ENCODE data around the gene RAB3D. TPM values are rescaled to one million over a fixed set of nuclear protein-coding genes. Genes with fewer than 3 reads are reported as not detected.
"Not testable (repeated sequence)": the region's sequence is repeated elsewhere in the genome, so short reads cannot be mapped to it uniquely, and the experiment has no call there.

Gene RAB3D
- total and polyA plus RNA-seq, 9 donors = 4.1 to 10.7 (median 6.2) TPM

- no peaks in the 10 kb centered on the region for H3K9me3 ChIP-seq (replicated peaks; ENCODE audit: control insufficient read depth, low read depth, low read length)
- H3K27me3 ChIP-seq (ENCODE audit: control insufficient read depth, insufficient read depth, low read length) = peaks cover 6% of the 10 kb centered on the region
- peaks cover 4% of the 10 kb centered on the region for H3K36me3 ChIP-seq (ENCODE audit: control insufficient read depth, insufficient read depth, low read length)
- peaks cover 14% of the 10 kb centered on the region for H3K4me1 ChIP-seq (ENCODE audit: control insufficient read depth, insufficient read depth, low read length)
- no peak overlapping the region for H3K27ac ChIP-seq (ENCODE audit: low read length)
- DNase-seq = no peak
- H3K4me3 ChIP-seq (ENCODE audit: low read length) = peak overlapping the region; percentile 55
- WGBS (ENCODE audit: insufficient coverage) = 86% methylated on average over 4 of the region's 6 CpGs
Measured at GRCh38 chr19:11356074-11356397, 16.6 kb upstream of the RAB3D start.

- peaks cover 14% of the 10 kb centered on the region for H3K4me1 ChIP-seq (ENCODE audit: control insufficient read depth, insufficient read depth, low read length)
- DNase-seq = peak; percentile 95
- H3K27me3 ChIP-seq (ENCODE audit: control insufficient read depth, insufficient read depth, low read length) = peaks cover 3% of the 10 kb centered on the region
- no peaks in the 10 kb centered on the region for H3K9me3 ChIP-seq (replicated peaks; ENCODE audit: control insufficient read depth, low read depth, low read length)
- H3K4me3 ChIP-seq (ENCODE audit: low read length) = peak within 1 kb of the TSS; percentile 55
- 5% methylated on average over 35 of the region's 62 CpGs for WGBS (ENCODE audit: insufficient coverage)
- peaks cover 4% of the 10 kb centered on the region for H3K36me3 ChIP-seq (ENCODE audit: control insufficient read depth, insufficient read depth, low read length)
- H3K27ac ChIP-seq (ENCODE audit: low read length) = no peak within 1 kb of the TSS
Measured at GRCh38 chr19:11355160-11356073, 16.0 kb upstream of the RAB3D start, which contains the start of gene PLPPR2. TSS of gene PLPPR2 (plus strand) at chr19:11355432. CDS start at chr19:11357674, 2,242 bp downstream.

- not testable (repeated sequence) for H3K4me3 ChIP-seq (ENCODE audit: low read length); H3K27me3 ChIP-seq (ENCODE audit: control insufficient read depth, insufficient read depth, low read length); H3K36me3 ChIP-seq (ENCODE audit: control insufficient read depth, insufficient read depth, low read length); H3K27ac ChIP-seq (ENCODE audit: low read length); H3K9me3 ChIP-seq (replicated peaks; ENCODE audit: control insufficient read depth, low read depth, low read length); DNase-seq
- WGBS (ENCODE audit: insufficient coverage) = 84% methylated on average over 4 of the region's 4 CpGs
- peaks cover 14% of the 10 kb centered on the region for H3K4me1 ChIP-seq (ENCODE audit: control insufficient read depth, insufficient read depth, low read length)
Measured at GRCh38 chr19:11354102-11354501, 14.6 kb upstream of the RAB3D start.

GRCh38 chr19:11349171-11349570 is 9.7 kb upstream of the RAB3D start:
- Histone ChIP-seq H3K36me3 (ENCODE audit: control insufficient read depth, insufficient read depth, low read length) (no peaks in the 10 kb centered on the region), H3K27me3 (ENCODE audit: control insufficient read depth, insufficient read depth, low read length) (peaks cover 3% of the 10 kb centered on the region), H3K4me3 (ENCODE audit: low read length) (no peak overlapping the region), H3K27ac (ENCODE audit: low read length) (no peak overlapping the region), H3K4me1 (ENCODE audit: control insufficient read depth, insufficient read depth, low read length) (peaks cover 22% of the 10 kb centered on the region), H3K9me3 (replicated peaks; ENCODE audit: control insufficient read depth, low read depth, low read length) (peaks cover 7% of the 10 kb centered on the region)
- WGBS (ENCODE audit: insufficient coverage) = 88% methylated on average over 4 of the region's 4 CpGs
- no peak for DNase-seq

- Histone ChIP-seq H3K27me3 (ENCODE audit: control insufficient read depth, insufficient read depth, low read length) (peaks cover 3% of the 10 kb centered on the region), H3K36me3 (ENCODE audit: control insufficient read depth, insufficient read depth, low read length) (peaks cover 8% of the 10 kb centered on the region), H3K4me3 (ENCODE audit: low read length) (no peak overlapping the region), H3K27ac (ENCODE audit: low read length) (no peak overlapping the region), H3K9me3 (replicated peaks; ENCODE audit: control insufficient read depth, low read depth, low read length) (peaks cover 7% of the 10 kb centered on the region), H3K4me1 (ENCODE audit: control insufficient read depth, insufficient read depth, low read length) (peaks cover 22% of the 10 kb centered on the region)
- DNase-seq = no peak
- WGBS (ENCODE audit: insufficient coverage) = 57% methylated on average over 6 of the region's 7 CpGs
Measured at GRCh38 chr19:11347546-11348039, 8.1 kb upstream of the RAB3D start.

- whole genome bisulfite sequencing (ENCODE audit: insufficient coverage) = 0% methylated on average over 35 of the region's 50 CpGs
- Histone ChIP-seq H3K27ac (ENCODE audit: low read length) (peak within 1 kb of the TSS; percentile 94), H3K4me3 (ENCODE audit: low read length) (peak within 1 kb of the TSS; percentile 87), H3K27me3 (ENCODE audit: control insufficient read depth, insufficient read depth, low read length) (no peaks in the 10 kb centered on the region), H3K36me3 (ENCODE audit: control insufficient read depth, insufficient read depth, low read length) (peaks cover 15% of the 10 kb centered on the region), H3K4me1 (ENCODE audit: control insufficient read depth, insufficient read depth, low read length) (peaks cover 22% of the 10 kb centered on the region), H3K9me3 (replicated peaks; ENCODE audit: control insufficient read depth, low read depth, low read length) (peaks cover 7% of the 10 kb centered on the region)
- peak; percentile 99 for DNase-seq
Measured at GRCh38 chr19:11346104-11346940, 6.9 kb upstream of the RAB3D start, which contains the start of the genes CCDC159 and TMEM205. TSS of gene CCDC159 (plus strand) at chr19:11346519. CDS start at chr19:11346607, 88 bp downstream. TSS of gene TMEM205 (minus strand) at chr19:11346268. CDS start at chr19:11345619, 649 bp downstream.

GRCh38 chr19:11345122-11345803 is 5.8 kb upstream of the RAB3D start:
- H3K4me1 ChIP-seq (ENCODE audit: control insufficient read depth, insufficient read depth, low read length) = peaks cover 22% of the 10 kb centered on the region
- H3K36me3 ChIP-seq (ENCODE audit: control insufficient read depth, insufficient read depth, low read length) = peaks cover 16% of the 10 kb centered on the region
- no peaks in the 10 kb centered on the region for H3K27me3 ChIP-seq (ENCODE audit: control insufficient read depth, insufficient read depth, low read length)
- 58% methylated on average over 13 of the region's 15 CpGs for WGBS (ENCODE audit: insufficient coverage)
- no peak for DNase-seq
- H3K4me3 ChIP-seq (ENCODE audit: low read length) = peak overlapping the region; percentile 87
- H3K27ac ChIP-seq (ENCODE audit: low read length) = peak overlapping the region; percentile 94
- peaks cover 7% of the 10 kb centered on the region for H3K9me3 ChIP-seq (replicated peaks; ENCODE audit: control insufficient read depth, low read depth, low read length)

- 100% methylated on average over 1 of the region's 3 CpGs for WGBS (ENCODE audit: insufficient coverage)
- peaks cover 40% of the 10 kb centered on the region for H3K4me1 ChIP-seq (ENCODE audit: control insufficient read depth, insufficient read depth, low read length)
- no peak overlapping the region for H3K27ac ChIP-seq (ENCODE audit: low read length)
Measured at GRCh38 chr19:11342429-11342828, 3.0 kb upstream of the RAB3D start.

GRCh38 chr19:11340099-11340467 is 626 bp upstream of the RAB3D start:
- not testable (repeated sequence) for DNase-seq; H3K27me3 ChIP-seq (ENCODE audit: control insufficient read depth, insufficient read depth, low read length); H3K9me3 ChIP-seq (replicated peaks; ENCODE audit: control insufficient read depth, low read depth, low read length)
- WGBS (ENCODE audit: insufficient coverage) = 93% methylated on average over 3 of the region's 8 CpGs
- Histone ChIP-seq H3K4me3 (ENCODE audit: low read length) (peak overlapping the region; percentile 76), H3K36me3 (ENCODE audit: control insufficient read depth, insufficient read depth, low read length) (peaks cover 31% of the 10 kb centered on the region), H3K27ac (ENCODE audit: low read length) (peak overlapping the region; percentile 78), H3K4me1 (ENCODE audit: control insufficient read depth, insufficient read depth, low read length) (peaks cover 26% of the 10 kb centered on the region)

More at GRCh38 chr19:11342429-11342828, 3.0 kb upstream of the RAB3D start:
- Histone ChIP-seq H3K27me3 (ENCODE audit: control insufficient read depth, insufficient read depth, low read length) (no peaks in the 10 kb centered on the region), H3K4me3 (ENCODE audit: low read length) (no peak overlapping the region), H3K36me3 (ENCODE audit: control insufficient read depth, insufficient read depth, low read length) (peaks cover 16% of the 10 kb centered on the region), H3K9me3 (replicated peaks; ENCODE audit: control insufficient read depth, low read depth, low read length) (no peaks in the 10 kb centered on the region)
- no peak for DNase-seq
